Testis (tissue), 3 donors: ENCODE results near the gene NAB1. TPM values are rescaled to one million over a fixed set of nuclear protein-coding genes. Genes with fewer than 3 reads are reported as not detected.

Source experiments
- DNase-seq: peaks from one replicate; pipeline ENCODE4 v3.0.0-alpha.2; 2019
- H3K27ac ChIP-seq, 2 donors: fragments of 200-600 bp; sonication (generic); one replicate each; pipeline ENCODE4 v1.5.1; 2019
- H3K27me3 ChIP-seq: fragments of 200-600 bp; sonication (generic); one replicate; pipeline ENCODE4 v1.5.1; 2019
- H3K36me3 ChIP-seq: fragments of 200-600 bp; sonication (generic); one replicate; pipeline ENCODE4 v1.5.1; 2017; ENCODE audit warnings: low read depth; ENCODE audit errors: missing control alignments
- H3K4me1 ChIP-seq: fragments of 200-600 bp; sonication (generic); one replicate; pipeline ENCODE4 v1.5.1; 2019
- H3K4me3 ChIP-seq, 2 donors: fragments of 200-600 bp; sonication (generic); one replicate each; pipeline ENCODE4 v1.5.1; 2017 to 2019
- H3K9me3 ChIP-seq: fragments of 200-600 bp; sonication (generic); one replicate; pipeline ENCODE4 v1.5.1; 2017
- CTCF ChIP-seq, 3 experiments: fragments of 450-650 bp in 2 of 3; fragments of 200-600 bp in 1 of 3; sonication (generic) in 1 of 3; IDR thresholded peaks; one replicate each; pipeline ENCODE4 v1.5.1; 2016 to 2019; ENCODE audit warnings: antibody characterized with exemption in 3 of 3, mild to moderate bottlenecking in 2 of 3, moderate library complexity in 1 of 3
- POLR2A ChIP-seq: fragments of 450-650 bp; IDR thresholded peaks from one replicate; pipeline ENCODE4 v1.6.1; 2017; ENCODE audit warnings: antibody characterized with exemption, mild to moderate bottlenecking, moderate library complexity
- WGBS, 2 donors: methylation state at CpG; one replicate each; pipeline ENCODE4 v1.1.5; 2018; 5-methylcytosine and 5-hydroxymethylcytosine counted together
- intact Hi-C: fragments of 100-400 bp; cut with DNase I; formaldehyde crosslinking; loops from one replicate; pipeline ENCODE4 v1.15.1; 2023; ENCODE audit warnings: low total_unique reads
- polyA plus RNA-seq: library from polyadenylated mRNA; stranded (reverse); fragments of 350-450 nt; fragmentation: Illumina TruSeq; extraction: RNeasy Lipid Tissue Mini Kit (QIAGEN cat#74804); gene quantifications from one replicate; pipeline ENCODE4 v1.2.3, GENCODE V29; 2014; ENCODE audit warnings: low read depth, low replicate concordance; ENCODE audit not compliant: insufficient read depth
- total RNA-seq, 2 donors: library from RNA; depleted of rRNA; stranded (reverse); fragments of >200 nt; gene quantifications; one replicate each; pipeline ENCODE4 v1.2.3, GENCODE V29; 2016

The NAB1 gene
- total and polyA plus RNA-seq, 3 donors from 2014 or later: 33.8 to 81.0 (median 61.4) TPM

DNA sequence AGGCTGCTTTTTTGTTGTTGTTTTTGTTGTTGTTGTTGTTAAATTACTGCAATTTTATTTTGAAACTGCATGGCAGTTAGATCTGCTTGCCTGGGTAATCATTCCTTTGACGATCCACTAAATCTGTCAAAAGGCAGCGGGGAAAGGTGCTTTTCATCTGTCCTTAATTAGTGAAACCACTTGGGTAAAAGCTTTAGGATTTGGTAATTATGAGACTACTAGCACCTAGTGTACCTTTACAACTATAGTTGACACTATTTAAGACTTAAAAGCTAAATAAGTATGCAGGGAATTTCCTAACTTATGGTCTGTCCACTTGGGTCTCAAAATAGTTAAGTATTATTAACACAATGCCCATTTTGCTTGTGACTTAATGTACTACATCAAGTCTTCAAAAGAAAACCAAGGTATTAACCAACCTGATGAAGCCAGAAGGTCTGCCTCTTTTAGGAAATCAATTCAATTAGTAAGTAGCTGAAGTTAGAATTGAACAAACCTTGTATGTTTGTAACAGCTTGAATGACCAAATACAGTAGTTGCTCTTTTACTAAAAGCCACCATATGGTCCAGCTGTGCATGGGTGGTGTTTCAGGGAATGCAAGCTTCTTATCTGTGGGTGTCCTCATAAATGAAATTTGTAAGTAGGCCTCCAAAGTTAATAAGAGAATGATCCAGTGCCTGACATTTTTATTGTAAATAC lies 44.8 kb downstream of the NAB1 start:
- 87 to 98% methylated on average over 2 of the region's 2 CpGs for WGBS, 2 donors
- Histone ChIP-seq H3K36me3 (no peaks in the 10 kb centered on the region), H3K27ac (no peak overlapping the region), H3K4me1 (no peaks in the 10 kb centered on the region), H3K9me3 (no peaks in the 10 kb centered on the region), H3K4me3 (no peak overlapping the region), H3K27me3 (no peaks in the 10 kb centered on the region)
- no peak for TF ChIP-seq POLR2A
- TF ChIP-seq CTCF (IDR thresholded peaks at IDR 0.05): no peak
- intact Hi-C loops: no loop called here
- DNase-seq: no peak

GRCh38 chr2:190694479-190694878 lies 45.6 kb downstream of the NAB1 start:
- no peak overlapping the region for H3K27ac ChIP-seq
- intact Hi-C loops: no loop called here
- H3K9me3 ChIP-seq: no peaks in the 10 kb centered on the region
- no peak for TF ChIP-seq POLR2A
- TF ChIP-seq CTCF (IDR thresholded peaks at IDR 0.05): no peak
- H3K27me3 ChIP-seq: no peaks in the 10 kb centered on the region
- no peak for DNase-seq
- WGBS, 2 donors: 80 to 83% methylated on average over 11 of the region's 11 CpGs
- no peaks in the 10 kb centered on the region for H3K4me1 ChIP-seq
- no peaks in the 10 kb centered on the region for H3K36me3 ChIP-seq
- no peak overlapping the region for H3K4me3 ChIP-seq

DNA sequence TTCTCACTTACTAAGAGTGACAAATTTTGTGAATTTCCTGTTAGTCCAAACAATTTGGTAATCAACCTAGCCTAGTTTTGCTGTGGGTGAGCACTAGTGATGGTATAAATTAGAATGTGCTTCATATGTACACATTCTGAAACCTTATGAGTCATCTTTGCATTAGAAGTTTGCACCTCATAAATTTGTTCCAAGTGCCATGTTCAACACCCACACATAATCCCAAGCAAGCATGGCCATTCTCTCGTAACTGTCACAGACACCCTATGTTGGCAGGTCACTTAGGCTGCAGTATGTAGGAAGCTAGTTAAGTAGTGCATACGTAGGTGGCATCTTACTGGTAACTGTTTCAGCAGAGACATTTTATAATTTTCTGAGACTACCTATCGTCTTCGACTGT lies 46.9 kb downstream of the NAB1 start:
- intact Hi-C loops: no loop called here
- Histone ChIP-seq H3K4me1 (no peaks in the 10 kb centered on the region), H3K36me3 (no peaks in the 10 kb centered on the region), H3K9me3 (no peaks in the 10 kb centered on the region), H3K27me3 (no peaks in the 10 kb centered on the region), H3K4me3 (no peak overlapping the region), H3K27ac (no peak overlapping the region)
- WGBS, 2 donors: 88 to 95% methylated on average over 4 of the region's 4 CpGs
- TF ChIP-seq POLR2A: no peak
- no peak for TF ChIP-seq CTCF (IDR thresholded peaks at IDR 0.05)
- DNase-seq: no peak

GRCh38 chr2:190696792-190697398 lies 48.0 kb downstream of the NAB1 start:
- Histone ChIP-seq H3K4me1 (no peaks in the 10 kb centered on the region), H3K27me3 (no peaks in the 10 kb centered on the region), H3K36me3 (no peaks in the 10 kb centered on the region), H3K27ac (no peak overlapping the region), H3K4me3 (no peak overlapping the region), H3K9me3 (no peaks in the 10 kb centered on the region)
- DNase-seq: no peak
- WGBS, 2 donors: 78 to 83% methylated on average over 3 of the region's 3 CpGs
- intact Hi-C loops: no loop called here
- no peak for TF ChIP-seq CTCF (IDR thresholded peaks at IDR 0.05)
- no peak for TF ChIP-seq POLR2A

DNA sequence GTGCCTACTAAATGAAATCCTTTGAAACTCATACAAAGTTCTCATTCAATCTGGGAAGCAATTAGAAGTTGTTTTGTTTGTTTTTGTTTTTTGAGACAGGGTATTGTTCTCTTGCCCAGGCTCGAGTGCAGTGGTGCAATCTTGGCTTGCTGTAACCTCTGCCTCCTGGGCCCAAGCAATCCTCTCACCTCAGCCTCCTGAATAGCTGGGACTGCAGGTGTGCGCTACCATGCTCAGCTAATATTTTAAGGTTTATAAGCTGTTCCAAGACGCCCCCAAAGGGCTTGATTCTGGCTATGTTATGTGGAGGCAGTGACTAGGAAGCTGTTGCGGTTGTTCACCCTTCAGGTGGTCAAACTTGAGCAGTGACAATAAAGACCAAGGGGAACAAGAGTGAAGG lies 48.5 kb downstream of the NAB1 start:
- TF ChIP-seq CTCF (IDR thresholded peaks at IDR 0.05) (no peak), POLR2A (no peak)

More for the DNA sequence above, 48.5 kb downstream of the NAB1 start:
- Histone ChIP-seq H3K4me1 (no peaks in the 10 kb centered on the region), H3K9me3 (no peaks in the 10 kb centered on the region), H3K27ac (no peak overlapping the region), H3K27me3 (no peaks in the 10 kb centered on the region), H3K36me3 (no peaks in the 10 kb centered on the region), H3K4me3 (no peak overlapping the region)
- DNase-seq: no peak
- WGBS, 2 donors: 91 to 94% methylated on average over 4 of the region's 4 CpGs
- intact Hi-C loops: no loop called here
